ENCODE data around the gene IL20RB.

DNA sequence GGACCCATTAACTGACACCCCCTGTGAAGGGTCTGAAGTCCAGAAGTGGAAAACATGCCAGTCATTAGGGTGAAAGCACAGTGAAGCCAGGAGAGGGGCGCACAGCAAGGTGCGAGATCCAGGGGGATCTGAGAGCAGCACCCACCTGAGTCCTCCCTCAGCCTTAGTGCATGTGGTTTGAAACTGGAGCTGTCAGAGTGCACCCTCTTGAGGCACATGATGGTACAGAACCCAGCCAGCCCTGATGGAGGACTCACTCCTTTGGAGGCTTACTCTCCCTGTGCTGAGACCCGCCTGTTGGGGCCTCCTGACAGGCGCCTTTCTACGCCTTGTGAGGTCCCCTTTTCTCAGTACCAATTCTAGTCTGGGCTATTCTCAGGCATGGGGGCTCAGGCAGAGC, 77.8 kb downstream of the IL20RB start:
- TF ChIP-seq EGR1 (IDR thresholded peaks at IDR 0.05; ENCODE audit: low read depth in 2 of 2) (no peak), YY1 (IDR thresholded peaks at IDR 0.05) (no peak), MAX (IDR thresholded peaks at IDR 0.05) (no peak), TAF1 (conservative IDR thresholded peaks at IDR 0.05) (no peak), ATF3 (IDR thresholded peaks at IDR 0.05) (no peak), JUND (IDR thresholded peaks at IDR 0.05) (no peak), FOXA1 (IDR thresholded peaks at IDR 0.05) (no peak)
- TF ChIP-seq, protein P1, sequence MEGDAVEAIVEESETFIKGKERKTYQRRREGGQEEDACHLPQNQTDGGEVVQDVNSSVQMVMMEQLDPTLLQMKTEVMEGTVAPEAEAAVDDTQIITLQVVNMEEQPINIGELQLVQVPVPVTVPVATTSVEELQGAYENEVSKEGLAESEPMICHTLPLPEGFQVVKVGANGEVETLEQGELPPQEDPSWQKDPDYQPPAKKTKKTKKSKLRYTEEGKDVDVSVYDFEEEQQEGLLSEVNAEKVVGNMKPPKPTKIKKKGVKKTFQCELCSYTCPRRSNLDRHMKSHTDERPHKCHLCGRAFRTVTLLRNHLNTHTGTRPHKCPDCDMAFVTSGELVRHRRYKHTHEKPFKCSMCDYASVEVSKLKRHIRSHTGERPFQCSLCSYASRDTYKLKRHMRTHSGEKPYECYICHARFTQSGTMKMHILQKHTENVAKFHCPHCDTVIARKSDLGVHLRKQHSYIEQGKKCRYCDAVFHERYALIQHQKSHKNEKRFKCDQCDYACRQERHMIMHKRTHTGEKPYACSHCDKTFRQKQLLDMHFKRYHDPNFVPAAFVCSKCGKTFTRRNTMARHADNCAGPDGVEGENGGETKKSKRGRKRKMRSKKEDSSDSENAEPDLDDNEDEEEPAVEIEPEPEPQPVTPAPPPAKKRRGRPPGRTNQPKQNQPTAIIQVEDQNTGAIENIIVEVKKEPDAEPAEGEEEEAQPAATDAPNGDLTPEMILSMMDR (IDR thresholded peaks at IDR 0.05; ENCODE audit: low read depth, low read length, missing input control), result peak; percentile 33
- TF ChIP-seq, protein P2, sequence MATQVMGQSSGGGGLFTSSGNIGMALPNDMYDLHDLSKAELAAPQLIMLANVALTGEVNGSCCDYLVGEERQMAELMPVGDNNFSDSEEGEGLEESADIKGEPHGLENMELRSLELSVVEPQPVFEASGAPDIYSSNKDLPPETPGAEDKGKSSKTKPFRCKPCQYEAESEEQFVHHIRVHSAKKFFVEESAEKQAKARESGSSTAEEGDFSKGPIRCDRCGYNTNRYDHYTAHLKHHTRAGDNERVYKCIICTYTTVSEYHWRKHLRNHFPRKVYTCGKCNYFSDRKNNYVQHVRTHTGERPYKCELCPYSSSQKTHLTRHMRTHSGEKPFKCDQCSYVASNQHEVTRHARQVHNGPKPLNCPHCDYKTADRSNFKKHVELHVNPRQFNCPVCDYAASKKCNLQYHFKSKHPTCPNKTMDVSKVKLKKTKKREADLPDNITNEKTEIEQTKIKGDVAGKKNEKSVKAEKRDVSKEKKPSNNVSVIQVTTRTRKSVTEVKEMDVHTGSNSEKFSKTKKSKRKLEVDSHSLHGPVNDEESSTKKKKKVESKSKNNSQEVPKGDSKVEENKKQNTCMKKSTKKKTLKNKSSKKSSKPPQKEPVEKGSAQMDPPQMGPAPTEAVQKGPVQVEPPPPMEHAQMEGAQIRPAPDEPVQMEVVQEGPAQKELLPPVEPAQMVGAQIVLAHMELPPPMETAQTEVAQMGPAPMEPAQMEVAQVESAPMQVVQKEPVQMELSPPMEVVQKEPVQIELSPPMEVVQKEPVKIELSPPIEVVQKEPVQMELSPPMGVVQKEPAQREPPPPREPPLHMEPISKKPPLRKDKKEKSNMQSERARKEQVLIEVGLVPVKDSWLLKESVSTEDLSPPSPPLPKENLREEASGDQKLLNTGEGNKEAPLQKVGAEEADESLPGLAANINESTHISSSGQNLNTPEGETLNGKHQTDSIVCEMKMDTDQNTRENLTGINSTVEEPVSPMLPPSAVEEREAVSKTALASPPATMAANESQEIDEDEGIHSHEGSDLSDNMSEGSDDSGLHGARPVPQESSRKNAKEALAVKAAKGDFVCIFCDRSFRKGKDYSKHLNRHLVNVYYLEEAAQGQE (IDR thresholded peaks at IDR 0.05), result no peak
